ENCODE measurements around the gene CLEC2B.

Gene CLEC2B

DNA sequence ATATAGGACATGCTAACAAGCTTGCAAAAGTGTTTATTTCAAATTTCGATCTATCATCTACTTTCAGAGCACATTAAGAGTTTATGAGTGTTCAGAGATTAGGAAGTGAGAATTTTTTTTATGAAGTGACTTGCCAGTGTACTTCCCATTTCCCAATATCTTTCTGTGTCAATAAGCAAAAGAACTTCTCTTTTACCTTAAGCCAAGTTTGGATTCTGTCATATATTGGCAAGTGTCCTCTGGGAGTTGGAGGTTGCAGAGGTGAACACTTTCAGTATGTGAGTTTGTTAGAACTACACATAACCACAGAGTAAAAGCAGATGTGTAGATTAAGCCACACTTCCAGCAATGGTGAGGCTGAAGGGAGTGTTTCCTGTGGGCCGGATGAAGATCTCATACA lies 58.5 kb downstream of the CLEC2B start:
- in situ Hi-C loops (cut with MboI; ENCODE audit: low sequenced_read_pairs), result loop anchor here (25.0 kb wide), 2 partner anchors 202 to 327 kb away; partner anchors contain the start of genes CLEC12B and CLEC7A

DNA sequence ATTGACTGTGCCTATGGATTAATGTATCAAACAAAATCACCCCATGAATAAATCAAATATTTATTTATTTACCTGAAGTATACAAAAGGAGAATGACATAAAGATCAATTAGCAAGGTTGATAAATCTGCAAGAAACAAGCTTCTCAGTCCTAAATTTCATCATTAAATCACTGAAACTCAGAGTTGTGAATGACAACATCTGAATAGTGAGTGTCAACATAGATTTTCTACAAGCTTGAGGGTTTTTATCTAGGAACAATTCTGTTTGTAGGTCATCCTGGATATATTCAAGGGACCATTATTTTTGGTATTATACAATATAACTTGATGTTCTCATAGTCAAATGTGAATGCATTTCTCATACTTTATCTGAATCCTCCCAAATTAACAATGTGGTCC lies 59.3 kb downstream of the CLEC2B start:
- in situ Hi-C loops (cut with MboI; ENCODE audit: low sequenced_read_pairs), result loop anchor here (25.0 kb wide), 2 partner anchors 202 to 327 kb away; partner anchors contain the start of genes CLEC12B and CLEC7A

DNA sequence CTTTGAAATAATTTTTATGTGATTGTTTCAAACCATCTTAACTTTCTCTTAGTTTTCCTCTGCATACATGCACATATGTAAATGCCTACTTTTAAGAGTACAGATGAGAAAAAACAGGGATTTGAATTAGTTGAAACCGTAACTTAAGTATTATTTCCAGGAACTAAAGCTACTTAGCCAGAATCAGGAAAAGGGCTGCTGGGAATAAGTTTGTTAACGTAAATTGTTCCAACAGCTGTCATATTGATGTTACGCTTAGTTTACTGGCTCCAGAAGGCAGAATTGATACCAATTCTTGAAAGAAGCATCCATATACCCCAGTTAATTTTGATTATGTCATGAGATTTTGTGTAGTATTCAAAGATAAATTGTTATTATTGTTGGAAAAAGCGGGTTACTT lies 59.8 kb downstream of the CLEC2B start:
- in situ Hi-C loops (cut with MboI; ENCODE audit: low sequenced_read_pairs), result loop anchor here (25.0 kb wide), 2 partner anchors 203 to 328 kb away; partner anchors contain the start of genes CLEC12B and CLEC7A

DNA sequence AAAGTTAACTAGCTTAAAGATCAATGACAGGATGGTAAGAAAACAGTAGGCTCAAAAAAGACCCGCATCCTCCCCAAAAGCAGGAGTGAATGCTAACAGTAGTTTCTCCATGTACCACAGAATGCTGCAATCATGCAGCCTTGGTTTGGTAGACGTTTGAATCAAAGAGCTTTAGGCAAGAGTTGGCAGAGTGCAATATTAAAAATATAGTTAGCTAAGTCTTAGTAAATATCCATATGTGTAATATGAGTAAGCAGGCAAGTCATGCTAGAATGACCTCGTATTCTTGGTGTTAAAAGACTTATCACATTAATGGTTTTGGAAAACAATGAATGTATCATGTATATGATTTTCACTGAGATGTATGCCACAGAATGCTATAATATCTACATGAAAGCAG lies 60.6 kb downstream of the CLEC2B start:
- in situ Hi-C loops (cut with MboI; ENCODE audit: low sequenced_read_pairs), result loop anchor here (25.0 kb wide), 2 partner anchors 204 to 329 kb away; partner anchors contain the start of genes CLEC12B and CLEC7A

DNA sequence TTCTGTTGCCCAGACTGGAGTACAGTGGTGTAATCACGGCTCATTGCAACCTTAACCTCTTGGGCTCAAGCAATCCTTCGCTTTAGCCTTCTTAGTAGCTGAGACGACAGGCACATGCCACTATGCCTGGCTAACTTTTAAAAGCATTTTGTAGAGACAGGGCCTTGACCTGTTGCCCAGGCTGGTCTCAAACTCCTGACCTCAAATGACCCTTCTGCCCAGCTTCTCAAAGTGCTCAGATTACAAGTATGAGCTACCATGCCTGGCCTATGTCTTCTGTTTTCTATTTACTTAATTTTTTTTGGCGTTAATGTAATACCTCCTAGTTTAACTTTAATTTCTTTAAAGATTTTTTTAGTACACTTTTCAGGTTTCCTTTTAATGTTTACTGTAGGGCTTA lies 62.4 kb downstream of the CLEC2B start:
- in situ Hi-C loops (cut with MboI; ENCODE audit: low sequenced_read_pairs), result loop anchor here (25.0 kb wide), 2 partner anchors 206 to 331 kb away; partner anchors contain the start of genes CLEC12B and CLEC7A

DNA sequence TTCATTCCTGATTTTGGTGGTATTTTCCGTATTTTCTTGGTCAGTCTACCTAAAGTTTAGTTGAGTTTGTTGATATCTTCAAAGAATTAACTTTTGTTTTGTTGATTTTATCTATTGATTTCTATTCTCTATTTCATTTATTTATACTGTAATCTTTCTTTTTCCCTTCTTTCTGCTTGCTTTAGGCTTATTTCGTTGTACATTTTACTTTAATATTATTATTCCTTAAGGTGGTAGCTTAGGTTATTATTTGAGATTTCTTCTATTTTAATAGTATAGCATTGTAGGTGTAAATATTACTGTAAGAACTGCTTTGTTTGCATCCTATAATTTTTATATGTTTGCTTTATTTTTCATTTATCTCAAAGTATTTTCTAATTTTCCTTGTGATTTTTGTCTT lies 63.3 kb downstream of the CLEC2B start:
- in situ Hi-C loops (cut with MboI; ENCODE audit: low sequenced_read_pairs), result loop anchor here (25.0 kb wide), 2 partner anchors 206 to 331 kb away; partner anchors contain the start of genes CLEC12B and CLEC7A

Data from HL-60/S4 treated with retinoic acid at 250 ng/mL for 4 days and 3 days (cell line).